Activated gamma-delta T cell (primary cell): ENCODE measurements around the gene TMEM41A.
"Not testable (repeated sequence)": the region's sequence is repeated elsewhere in the genome, so short reads cannot be mapped to it uniquely, and the experiment has no call there.

Experiments used
- DNase-seq: peaks from one replicate; lab custom pipeline; 2025; lab: John Stamatoyannopoulos, UW

Gene TMEM41A

DNA sequence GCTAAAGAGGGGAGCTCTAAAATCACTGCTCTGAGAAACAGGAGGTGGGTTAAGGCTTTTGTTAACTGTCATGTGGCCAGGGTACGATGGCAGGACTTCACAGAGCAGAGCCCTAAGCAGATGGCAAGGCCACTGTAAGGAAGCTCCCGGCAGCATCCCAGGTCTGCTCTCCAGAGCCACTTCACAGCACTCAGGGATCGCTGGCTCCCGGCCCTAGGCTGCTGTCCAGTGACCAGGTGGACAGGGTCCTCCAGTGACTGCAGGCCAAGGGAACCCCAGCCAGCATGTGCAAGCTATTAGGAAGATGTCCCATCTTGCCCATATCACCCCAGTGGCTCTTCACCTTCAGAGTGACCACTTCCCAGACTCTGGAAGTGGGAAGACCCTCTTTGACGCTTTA, 10.4 kb downstream of the TMEM41A start:
- DNase-seq = no peak

DNA sequence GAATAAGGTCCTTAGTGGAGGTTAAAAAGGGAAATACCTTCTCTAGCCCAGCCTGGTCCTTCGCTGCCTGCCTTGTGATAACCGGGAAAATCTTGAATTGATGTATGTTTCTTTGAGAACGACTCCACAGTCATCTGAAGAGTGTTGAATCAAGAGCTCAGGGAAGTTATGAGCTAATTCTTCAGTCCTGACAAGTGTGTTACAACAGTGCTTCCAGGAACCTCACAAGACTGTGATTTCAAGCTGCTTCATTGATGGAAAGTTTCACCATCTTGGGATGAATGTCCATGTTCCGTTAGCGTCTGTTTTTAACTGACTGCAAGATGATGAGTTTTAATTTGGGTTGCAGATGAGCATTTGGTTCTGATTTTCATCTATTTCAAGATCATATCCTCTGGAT, 12.4 kb downstream of the TMEM41A start:
- DNase-seq = no peak

DNA sequence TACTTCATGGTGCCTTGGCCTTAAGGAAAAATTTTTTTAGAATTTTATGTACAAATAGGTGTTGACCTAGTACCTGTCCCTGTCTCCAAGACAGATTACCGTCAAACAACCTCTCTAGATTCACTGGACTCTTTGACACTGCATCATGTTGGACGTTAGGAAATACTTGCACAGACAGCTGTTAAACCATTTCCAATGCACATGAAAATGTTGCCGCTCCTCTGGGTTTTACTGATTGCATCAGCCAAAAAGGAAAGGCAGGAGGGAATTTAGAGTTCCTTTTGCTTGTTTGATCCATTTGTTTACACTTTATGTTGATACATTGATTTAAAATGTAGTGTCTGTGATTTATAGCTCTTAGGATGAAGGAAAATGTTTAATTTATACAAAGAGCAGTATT, 14.5 kb downstream of the TMEM41A start:
- no peak for DNase-seq

DNA sequence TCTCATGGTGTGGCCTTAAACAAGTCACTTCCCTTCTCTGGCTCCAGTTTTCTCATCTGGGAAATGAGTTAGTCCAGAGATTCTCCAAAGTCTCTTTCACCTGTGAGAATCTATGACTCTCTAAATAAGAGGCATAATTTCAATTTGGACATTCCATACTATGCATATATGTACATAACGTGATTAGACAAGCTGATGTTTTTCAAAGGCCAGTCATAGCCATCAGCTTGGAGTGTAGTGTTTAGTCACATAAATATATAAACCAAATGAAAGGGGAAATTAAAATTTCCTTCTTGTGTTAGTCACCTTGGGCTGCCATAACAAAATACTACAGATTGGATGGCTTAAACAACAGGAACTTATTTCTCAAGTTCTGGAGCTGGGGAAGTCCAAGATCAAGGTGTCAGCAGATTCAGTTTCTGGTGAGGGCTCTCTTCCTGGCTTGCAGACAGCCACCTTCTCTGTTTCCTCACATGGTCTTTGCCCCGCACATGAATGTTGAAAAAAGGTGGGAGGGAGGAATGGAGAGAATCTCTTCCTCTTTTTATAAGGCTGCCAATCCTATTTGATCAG, 19.4 kb downstream of the TMEM41A start:
- no peak for DNase-seq

DNA sequence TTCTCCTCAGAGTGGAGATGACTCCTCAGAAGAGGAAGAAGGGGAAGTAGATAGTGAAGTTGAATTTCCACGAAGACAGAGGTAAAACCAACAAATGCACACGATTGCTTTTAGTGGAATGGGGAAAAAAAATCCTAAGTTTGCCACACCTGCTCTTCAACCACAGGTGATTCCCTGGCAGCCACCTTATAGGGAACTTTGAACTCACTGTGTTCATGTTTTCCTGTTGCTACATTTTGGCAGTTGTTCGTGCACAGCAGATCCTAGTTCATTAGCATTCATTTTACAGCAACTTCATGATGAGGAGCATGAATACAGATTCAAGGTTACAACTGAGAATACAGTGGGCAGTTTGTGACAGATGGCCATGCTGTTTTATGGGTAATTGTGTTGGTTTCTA, 21.5 kb downstream of the TMEM41A start:
- DNase-seq = no peak

DNA sequence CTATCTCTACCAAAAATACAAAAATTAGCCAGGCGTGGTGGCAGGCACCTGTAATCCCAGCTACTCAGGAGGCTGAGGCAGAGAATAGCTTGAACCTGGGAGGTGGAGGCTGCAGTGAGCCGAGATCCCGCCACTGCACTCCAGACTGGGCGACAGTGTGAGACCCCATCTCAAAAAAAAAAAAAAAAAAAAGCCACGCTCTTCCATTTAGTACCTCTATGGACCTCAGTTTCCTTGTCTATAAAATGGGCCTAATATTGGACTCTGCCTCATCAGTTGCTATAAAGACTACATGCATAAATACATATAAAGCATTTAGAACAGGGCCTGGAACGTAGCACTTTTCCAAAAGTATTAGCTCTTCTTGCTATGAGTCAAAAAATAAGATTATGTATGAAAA, 23.9 kb downstream of the TMEM41A start:
- not testable (repeated sequence) for DNase-seq

DNA sequence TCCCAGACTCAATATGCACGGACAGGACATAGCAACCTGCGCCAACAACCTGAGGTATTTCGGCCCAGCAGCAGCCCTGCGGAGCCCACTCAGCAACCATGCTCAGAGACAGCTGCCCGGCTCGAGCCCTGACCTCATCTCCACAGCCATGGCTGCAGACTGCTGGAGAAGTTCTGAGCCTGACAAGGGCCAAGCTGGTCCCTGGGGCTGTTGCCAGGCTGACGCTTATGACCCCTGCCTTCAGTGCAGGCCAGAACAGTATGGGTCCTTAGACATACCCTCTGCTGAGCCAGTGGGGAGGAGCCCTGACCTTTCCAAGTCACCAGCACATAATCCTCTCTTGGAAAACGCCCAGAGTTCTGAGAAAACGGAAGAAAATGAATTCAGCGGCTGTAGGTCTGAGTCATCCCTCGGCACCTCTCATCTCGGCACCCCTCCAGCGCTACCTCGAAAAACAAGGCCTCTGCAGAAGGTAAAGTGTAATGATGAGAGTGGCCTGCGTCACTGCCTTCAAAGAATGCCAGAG, 25.5 kb downstream of the TMEM41A start:
- no peak for DNase-seq

DNA sequence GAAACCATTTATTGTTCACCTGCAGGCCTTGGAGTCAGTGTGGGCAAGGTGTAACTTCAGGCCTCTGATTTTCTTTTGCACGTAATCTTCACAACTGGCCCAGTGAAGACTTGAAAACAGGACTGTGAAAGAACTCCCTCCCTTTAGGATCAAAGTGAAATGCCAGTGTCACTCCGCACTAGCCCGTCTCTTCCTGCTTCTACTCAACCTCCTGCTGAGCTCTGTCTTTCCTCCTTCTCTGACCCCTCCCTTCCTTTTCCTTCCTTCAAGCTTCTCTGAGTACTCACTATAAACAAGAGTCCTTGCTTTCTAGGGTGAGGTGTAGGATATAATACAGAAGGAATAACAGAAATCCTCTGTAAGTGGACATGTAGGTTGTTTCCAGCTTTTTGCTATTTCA, 28.5 kb downstream of the TMEM41A start:
- no peak for DNase-seq

DNA sequence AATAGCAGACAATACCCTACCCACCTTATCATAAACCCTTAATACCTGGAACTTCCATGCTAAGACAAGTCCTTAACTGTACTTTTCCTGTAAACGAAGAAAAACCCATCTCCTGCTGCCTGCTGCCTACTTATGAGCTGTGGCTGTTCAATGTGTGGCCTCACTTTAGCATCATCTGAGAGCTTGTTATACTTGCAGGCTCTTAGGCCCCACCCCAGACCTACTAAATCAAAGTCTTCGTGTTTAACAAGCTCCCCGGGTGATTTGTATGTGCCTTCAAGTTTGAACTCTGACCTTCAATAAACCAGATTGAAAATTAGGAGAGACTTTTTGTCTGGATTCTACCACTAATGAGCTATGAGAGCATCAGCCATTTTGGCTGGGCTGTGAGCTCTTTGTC, 29.3 kb downstream of the TMEM41A start:
- no peak for DNase-seq

DNA sequence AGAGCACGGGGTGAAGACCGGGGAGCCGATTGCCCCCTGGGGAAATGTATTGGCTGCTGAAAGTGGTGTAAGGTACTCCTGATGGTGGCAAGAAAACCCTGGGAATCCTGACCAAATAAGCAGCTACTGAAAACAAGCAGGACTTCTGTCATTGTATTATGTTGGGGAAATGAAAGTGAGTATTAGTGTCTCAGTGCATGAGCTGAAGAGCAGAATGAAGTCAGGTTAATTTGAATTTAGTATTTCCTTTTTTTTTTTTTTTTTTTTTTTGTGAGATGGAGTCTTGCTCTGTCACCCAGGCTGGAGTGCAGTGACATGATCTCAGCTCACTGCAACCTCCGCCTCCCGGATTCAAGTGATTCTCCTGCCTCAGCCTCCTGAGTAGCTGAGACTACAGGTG, 32.7 kb downstream of the TMEM41A start:
- DNase-seq = not testable (repeated sequence)

DNA sequence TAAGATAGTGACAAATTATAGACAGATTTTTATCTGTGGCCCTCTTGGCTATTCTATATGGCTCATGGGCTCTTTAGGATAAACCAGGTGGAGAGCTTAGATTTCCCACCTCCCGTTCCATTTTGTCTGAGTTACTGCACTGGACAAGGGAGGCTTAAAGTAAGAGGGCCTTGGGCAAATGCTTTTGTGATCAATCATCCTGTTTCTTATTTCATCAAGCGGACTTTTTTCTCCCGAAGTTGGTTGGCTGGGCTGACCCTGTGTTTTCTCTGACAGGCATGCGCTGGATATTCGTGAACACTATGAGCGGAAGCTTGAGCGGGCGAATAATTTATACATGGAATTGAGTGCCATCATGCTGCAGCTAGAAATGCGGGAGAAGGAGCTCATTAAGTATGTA, 33.4 kb downstream of the TMEM41A start:
- no peak for DNase-seq

DNA sequence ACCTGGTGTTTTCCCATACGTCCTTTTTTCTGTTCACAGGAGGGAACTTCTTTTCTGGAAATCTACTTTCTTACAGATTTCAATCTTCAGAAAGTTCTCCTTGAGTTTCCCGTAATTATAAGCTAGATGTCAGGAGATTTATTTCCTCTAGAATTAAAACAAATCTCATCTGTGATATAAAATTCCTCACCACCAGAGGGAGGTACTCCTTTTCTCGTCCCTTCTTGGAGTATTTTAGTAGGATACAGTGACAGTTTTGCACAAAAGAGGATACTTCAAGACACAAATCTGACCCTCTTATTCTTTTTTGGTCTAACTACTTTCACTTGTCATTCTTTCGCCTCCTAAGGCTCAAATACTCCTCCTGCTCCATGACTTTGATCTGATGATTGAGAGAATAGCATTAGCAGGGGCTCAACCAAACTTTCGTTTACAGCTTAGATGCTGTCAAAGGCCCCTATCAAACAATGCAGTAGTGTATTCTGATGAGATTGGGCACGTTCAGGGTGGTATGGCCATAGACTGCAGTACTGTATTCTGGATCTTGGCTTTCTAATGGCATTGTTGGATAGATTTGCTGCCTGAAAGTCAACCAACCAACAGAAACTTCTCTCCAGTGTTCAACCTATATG, 38.0 kb downstream of the TMEM41A start:
- no peak for DNase-seq

DNA sequence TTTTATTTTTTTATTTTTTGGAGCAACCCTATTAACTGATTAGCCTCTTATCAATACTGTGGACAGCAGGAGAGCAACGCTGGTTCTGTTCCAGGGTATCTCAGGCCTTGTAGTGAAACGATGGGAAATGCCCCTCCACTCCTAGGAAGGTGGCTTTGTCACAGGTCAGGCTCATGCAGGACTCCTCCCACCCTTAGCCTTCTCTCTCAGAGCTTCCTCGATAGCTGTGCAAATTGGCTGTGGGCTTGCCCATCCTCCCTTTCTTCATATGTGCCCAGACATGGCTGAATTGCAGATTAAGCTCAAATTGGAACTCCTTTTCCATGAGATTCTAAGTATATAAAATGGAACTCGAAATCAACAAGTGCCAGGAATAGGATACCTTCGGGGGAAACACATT, 38.5 kb downstream of the TMEM41A start:
- DNase-seq = no peak

DNA sequence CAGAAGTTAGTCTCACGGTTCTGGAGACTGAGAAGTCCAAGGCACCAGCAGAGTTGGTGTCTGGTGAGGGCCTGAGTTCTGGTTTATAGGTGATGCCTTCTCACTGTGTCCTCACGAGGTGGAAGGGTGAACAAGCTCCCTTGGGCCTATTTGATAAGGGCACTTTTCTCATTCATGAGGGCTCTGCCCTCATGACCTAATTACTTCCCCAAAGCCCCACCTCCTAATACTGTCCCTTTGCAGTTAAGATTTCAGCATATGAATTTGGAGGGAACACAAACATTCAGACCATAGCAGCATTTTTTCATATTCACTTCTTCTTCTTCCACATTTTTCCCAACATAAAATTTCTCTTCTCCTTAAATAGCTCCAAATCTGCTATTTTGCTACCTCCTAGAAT, 41.5 kb downstream of the TMEM41A start:
- no peak for DNase-seq

DNA sequence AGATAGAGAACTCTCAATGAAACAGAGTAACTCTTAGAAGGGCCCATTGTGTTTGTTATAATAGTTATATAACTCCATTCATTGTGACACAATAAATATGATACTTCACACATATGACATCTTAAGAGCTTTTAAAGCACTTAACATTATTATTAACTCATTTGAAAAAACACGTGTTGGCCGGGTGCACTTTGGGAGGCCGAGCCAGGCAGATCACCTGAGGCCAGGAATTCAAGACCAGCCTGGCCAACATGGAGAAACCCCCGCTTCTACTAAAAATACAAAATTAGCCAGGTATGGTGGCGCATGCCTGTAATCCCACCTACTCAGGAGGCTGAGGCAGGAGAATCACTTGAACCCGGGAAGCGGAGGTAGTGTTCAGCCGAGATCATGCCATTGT, 47.4 kb downstream of the TMEM41A start:
- not testable (repeated sequence) for DNase-seq

DNA sequence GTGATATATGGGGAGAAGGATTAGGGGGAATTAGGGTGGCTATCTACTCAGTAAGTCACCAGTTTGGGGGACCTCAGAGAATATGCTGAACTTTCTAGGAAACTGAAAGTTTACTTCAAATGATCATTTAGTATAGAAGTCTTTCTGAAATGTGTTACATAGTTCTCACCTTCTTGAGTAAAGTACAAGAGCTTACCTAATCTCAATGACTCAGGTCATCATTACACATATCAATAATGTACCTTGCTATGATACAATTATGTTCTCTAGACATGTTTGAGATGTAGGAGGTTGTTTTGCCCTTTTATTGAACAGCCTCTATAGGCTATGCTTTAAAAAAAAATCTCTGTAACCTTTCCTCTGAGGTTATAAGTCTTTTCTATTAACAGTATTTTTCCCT, 50.7 kb downstream of the TMEM41A start:
- no peak for DNase-seq

DNA sequence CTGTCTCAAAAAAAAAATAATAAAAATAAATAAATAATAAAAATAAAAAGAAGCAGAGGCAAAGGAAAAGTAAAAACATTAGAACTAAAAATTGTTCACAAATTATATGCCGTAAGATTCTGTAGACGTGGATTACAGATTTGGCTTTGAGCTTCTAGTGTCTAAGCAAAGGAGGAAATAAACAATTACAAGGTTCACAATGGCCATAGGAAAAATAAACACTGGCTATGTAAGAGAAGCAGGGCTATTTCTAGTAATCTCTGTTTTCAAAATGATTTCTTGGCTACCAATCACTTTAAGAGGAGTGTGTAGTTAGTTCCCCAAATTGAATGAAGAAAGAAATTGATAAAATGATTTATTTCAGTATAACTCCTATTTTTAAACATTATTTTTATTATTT, 54.5 kb downstream of the TMEM41A start:
- no peak for DNase-seq

DNA sequence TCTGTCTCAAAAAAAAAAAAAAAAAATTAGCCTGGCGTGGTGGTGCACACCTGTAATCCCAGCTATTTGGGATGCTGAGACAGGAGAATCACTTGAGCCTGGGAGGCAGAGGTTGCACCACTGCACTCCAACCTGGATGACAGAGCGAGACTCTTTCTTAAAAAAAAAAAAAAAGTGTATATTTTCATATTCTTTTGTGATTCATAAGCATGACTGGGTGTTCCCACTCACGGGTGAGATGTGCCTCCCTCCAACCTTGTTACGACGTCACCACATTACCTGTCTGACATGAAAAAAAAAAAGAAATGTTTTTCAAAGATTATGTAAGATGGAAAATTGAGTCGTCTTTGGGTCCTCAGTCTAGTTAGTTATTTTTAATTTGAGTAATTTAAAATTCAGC, 56.8 kb downstream of the TMEM41A start:
- no peak for DNase-seq

DNA sequence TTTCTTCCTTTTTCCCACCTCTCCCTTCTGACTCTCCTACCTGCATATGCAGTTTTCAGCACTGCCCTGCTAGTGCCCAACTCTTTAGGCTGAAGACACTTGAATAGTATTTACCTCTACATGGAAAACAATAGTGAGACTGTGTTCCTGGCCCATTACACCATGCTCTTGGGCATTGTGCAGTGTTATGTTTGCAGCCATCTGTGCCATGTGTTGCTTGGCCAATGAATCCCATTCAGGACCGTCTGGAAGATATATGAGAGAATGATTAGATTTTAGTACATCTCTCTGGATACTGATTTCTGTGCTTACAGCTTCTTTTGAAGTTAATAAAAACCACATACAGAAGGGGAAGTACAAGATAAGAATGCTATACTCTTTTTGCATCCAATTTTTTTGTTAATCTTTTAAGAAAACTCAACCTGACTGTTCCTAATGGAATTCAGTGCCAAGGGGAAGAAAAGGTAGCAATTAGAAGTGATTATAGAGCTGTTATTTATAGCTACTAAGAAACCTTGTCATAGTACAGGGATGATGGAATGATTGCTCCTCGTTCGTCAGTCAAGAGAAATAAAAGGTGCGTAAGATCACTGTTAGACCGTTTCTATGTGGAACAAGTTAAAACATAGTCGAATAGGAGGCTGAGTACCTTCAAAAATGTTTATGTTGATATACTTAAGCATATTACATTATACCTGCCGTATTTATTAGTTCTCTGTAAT, 58.9 kb downstream of the TMEM41A start:
- DNase-seq = no peak
